BLaER1 (cell line): ENCODE data around the gene LRIT3.
"Not testable (repeated sequence)": the region's sequence is repeated elsewhere in the genome, so short reads cannot be mapped to it uniquely, and the experiment has no call there.

ENCODE experiments used
- H3K27ac ChIP-seq: shearing (Covaris generic); formaldehyde crosslinking; 2 replicates; pipeline ENCODE4 v1.8.1; 2022
- H3K27me3 ChIP-seq: shearing (Covaris generic); formaldehyde crosslinking; 2 replicates; pipeline ENCODE4 v1.8.1; 2022
- H3K36me3 ChIP-seq: shearing (Covaris generic); formaldehyde crosslinking; 2 replicates; pipeline ENCODE4 v1.8.1; 2022
- H3K4me1 ChIP-seq: shearing (Covaris generic); formaldehyde crosslinking; 2 replicates; pipeline ENCODE4 v1.8.1; 2022
- H3K4me2 ChIP-seq: shearing (Covaris generic); formaldehyde crosslinking; 2 replicates; pipeline ENCODE4 v1.8.1; 2022
- H3K4me3 ChIP-seq: shearing (Covaris generic); formaldehyde crosslinking; 2 replicates; pipeline ENCODE4 v1.8.1; 2022
- H3K9ac ChIP-seq: shearing (Covaris generic); formaldehyde crosslinking; 2 replicates; pipeline ENCODE4 v1.8.1; 2022
- H3K9me3 ChIP-seq: shearing (Covaris generic); formaldehyde crosslinking; 2 replicates; pipeline ENCODE4 v1.8.1; 2022
- H4K20me1 ChIP-seq: shearing (Covaris generic); formaldehyde crosslinking; 2 replicates; pipeline ENCODE4 v1.8.1; 2022
- Cebpa-rat ChIP-seq: shearing (Covaris generic); IDR thresholded peaks from 2 replicates; pipeline ENCODE4 v1.8.1; 2022

LRIT3 gene

GRCh38 chr4:109872950-109873656 is 25.2 kb downstream of the LRIT3 start:
- Histone ChIP-seq H3K4me3 (no peak overlapping the region), H3K4me2 (no peak overlapping the region), H3K9ac (no peak overlapping the region), H4K20me1 (no peaks in the 10 kb centered on the region), H3K9me3 (no peaks in the 10 kb centered on the region), H3K27ac (no peak overlapping the region), H3K36me3 (peaks cover 5% of the 10 kb centered on the region; the same call in 1 of the 2 replicates), H3K4me1 (no peaks in the 10 kb centered on the region), H3K27me3 (no peaks in the 10 kb centered on the region)
- TF ChIP-seq Cebpa-rat = no peak

GRCh38 chr4:109873791-109874514 is 26.0 kb downstream of the LRIT3 start:
- no peaks in the 10 kb centered on the region for H3K9me3 ChIP-seq
- H3K4me2 ChIP-seq = no peak overlapping the region
- no peak overlapping the region for H3K4me3 ChIP-seq
- no peak for TF ChIP-seq Cebpa-rat
- H3K27me3 ChIP-seq = no peaks in the 10 kb centered on the region
- H3K9ac ChIP-seq = no peak overlapping the region
- H4K20me1 ChIP-seq = no peaks in the 10 kb centered on the region
- H3K36me3 ChIP-seq = peaks cover 5% of the 10 kb centered on the region; the same call in 1 of the 2 replicates
- H3K4me1 ChIP-seq = no peaks in the 10 kb centered on the region
- no peak overlapping the region for H3K27ac ChIP-seq

- peaks cover 1% of the 10 kb centered on the region; the same call in 1 of the 2 replicates for H3K36me3 ChIP-seq
- TF ChIP-seq Cebpa-rat = no peak
Measured at GRCh38 chr4:109875106-109875505, 27.2 kb downstream of the LRIT3 start.

GRCh38 chr4:109875553-109875952 is 27.6 kb downstream of the LRIT3 start:
- H3K4me1 ChIP-seq, H4K20me1 ChIP-seq, H3K9me3 ChIP-seq, H3K36me3 ChIP-seq, H3K27ac ChIP-seq, H3K4me3 ChIP-seq, H3K4me2 ChIP-seq, H3K9ac ChIP-seq, H3K27me3 ChIP-seq: not testable (repeated sequence)

More at GRCh38 chr4:109875106-109875505, 27.2 kb downstream of the LRIT3 start:
- Histone ChIP-seq H3K9ac (no peak overlapping the region), H3K4me2 (no peak overlapping the region), H3K9me3 (no peaks in the 10 kb centered on the region), H4K20me1 (no peaks in the 10 kb centered on the region), H3K27me3 (no peaks in the 10 kb centered on the region), H3K4me3 (no peak overlapping the region), H3K27ac (no peak overlapping the region), H3K4me1 (no peaks in the 10 kb centered on the region)

GRCh38 chr4:109876634-109877265 is 28.8 kb downstream of the LRIT3 start:
- Histone ChIP-seq H3K9me3 (no peaks in the 10 kb centered on the region), H3K27me3 (no peaks in the 10 kb centered on the region), H3K9ac (no peak overlapping the region), H4K20me1 (no peaks in the 10 kb centered on the region), H3K36me3 (no peaks in the 10 kb centered on the region), H3K4me3 (no peak overlapping the region), H3K27ac (no peak overlapping the region), H3K4me2 (no peak overlapping the region), H3K4me1 (no peaks in the 10 kb centered on the region)
- TF ChIP-seq Cebpa-rat = no peak

- no peak overlapping the region for H3K4me3 ChIP-seq
- no peaks in the 10 kb centered on the region for H3K9me3 ChIP-seq
- no peaks in the 10 kb centered on the region for H3K27me3 ChIP-seq
- no peak overlapping the region for H3K27ac ChIP-seq
- no peaks in the 10 kb centered on the region for H3K4me1 ChIP-seq
- H3K36me3 ChIP-seq = no peaks in the 10 kb centered on the region
- H3K9ac ChIP-seq = no peak overlapping the region
- no peaks in the 10 kb centered on the region for H4K20me1 ChIP-seq
- TF ChIP-seq Cebpa-rat = no peak
- H3K4me2 ChIP-seq = no peak overlapping the region
Measured at GRCh38 chr4:109877400-109877799, 29.5 kb downstream of the LRIT3 start.

- no peak overlapping the region for H3K4me3 ChIP-seq
- TF ChIP-seq Cebpa-rat = no peak
- no peaks in the 10 kb centered on the region for H3K4me1 ChIP-seq
- H3K27ac ChIP-seq = no peak overlapping the region
- H3K9ac ChIP-seq = no peak overlapping the region
- H3K9me3 ChIP-seq = no peaks in the 10 kb centered on the region
- H3K36me3 ChIP-seq = no peaks in the 10 kb centered on the region
- no peak overlapping the region for H3K4me2 ChIP-seq
- H3K27me3 ChIP-seq = no peaks in the 10 kb centered on the region
- H4K20me1 ChIP-seq = no peaks in the 10 kb centered on the region
Measured at GRCh38 chr4:109878355-109878754, 30.4 kb downstream of the LRIT3 start.

GRCh38 chr4:109879081-109879480 is 31.2 kb downstream of the LRIT3 start:
- H3K4me3 ChIP-seq = no peak overlapping the region
- no peak for TF ChIP-seq Cebpa-rat
- H4K20me1 ChIP-seq = no peaks in the 10 kb centered on the region
- H3K9ac ChIP-seq = no peak overlapping the region
- no peaks in the 10 kb centered on the region for H3K4me1 ChIP-seq
- no peaks in the 10 kb centered on the region for H3K36me3 ChIP-seq
- no peak overlapping the region for H3K27ac ChIP-seq
- no peak overlapping the region for H3K4me2 ChIP-seq
- H3K27me3 ChIP-seq = no peaks in the 10 kb centered on the region
- H3K9me3 ChIP-seq = no peaks in the 10 kb centered on the region

- Histone ChIP-seq H3K27ac (no peak overlapping the region), H3K9ac (no peak overlapping the region), H4K20me1 (no peaks in the 10 kb centered on the region), H3K27me3 (no peaks in the 10 kb centered on the region), H3K4me2 (no peak overlapping the region), H3K9me3 (no peaks in the 10 kb centered on the region), H3K4me3 (no peak overlapping the region), H3K4me1 (no peaks in the 10 kb centered on the region), H3K36me3 (no peaks in the 10 kb centered on the region)
- no peak for TF ChIP-seq Cebpa-rat
Measured at GRCh38 chr4:109879636-109880314, 31.9 kb downstream of the LRIT3 start.

- Histone ChIP-seq H3K4me3 (no peak overlapping the region), H3K4me1 (no peaks in the 10 kb centered on the region), H3K4me2 (no peak overlapping the region), H3K27me3 (no peaks in the 10 kb centered on the region), H3K9ac (no peak overlapping the region), H4K20me1 (no peaks in the 10 kb centered on the region), H3K36me3 (no peaks in the 10 kb centered on the region), H3K27ac (no peak overlapping the region), H3K9me3 (no peaks in the 10 kb centered on the region)
- no peak for TF ChIP-seq Cebpa-rat
Measured at GRCh38 chr4:109886303-109886702, 38.4 kb downstream of the LRIT3 start.
